Measurements from ENCODE around the gene NUP98. TPM values are rescaled to one million over a fixed set of nuclear protein-coding genes. Genes with fewer than 3 reads are reported as not detected.

The NUP98 gene
- polyA plus RNA-seq, 1 of the 3 experiments (the other 2 are of a cell fraction), result 56.4 TPM

DNA sequence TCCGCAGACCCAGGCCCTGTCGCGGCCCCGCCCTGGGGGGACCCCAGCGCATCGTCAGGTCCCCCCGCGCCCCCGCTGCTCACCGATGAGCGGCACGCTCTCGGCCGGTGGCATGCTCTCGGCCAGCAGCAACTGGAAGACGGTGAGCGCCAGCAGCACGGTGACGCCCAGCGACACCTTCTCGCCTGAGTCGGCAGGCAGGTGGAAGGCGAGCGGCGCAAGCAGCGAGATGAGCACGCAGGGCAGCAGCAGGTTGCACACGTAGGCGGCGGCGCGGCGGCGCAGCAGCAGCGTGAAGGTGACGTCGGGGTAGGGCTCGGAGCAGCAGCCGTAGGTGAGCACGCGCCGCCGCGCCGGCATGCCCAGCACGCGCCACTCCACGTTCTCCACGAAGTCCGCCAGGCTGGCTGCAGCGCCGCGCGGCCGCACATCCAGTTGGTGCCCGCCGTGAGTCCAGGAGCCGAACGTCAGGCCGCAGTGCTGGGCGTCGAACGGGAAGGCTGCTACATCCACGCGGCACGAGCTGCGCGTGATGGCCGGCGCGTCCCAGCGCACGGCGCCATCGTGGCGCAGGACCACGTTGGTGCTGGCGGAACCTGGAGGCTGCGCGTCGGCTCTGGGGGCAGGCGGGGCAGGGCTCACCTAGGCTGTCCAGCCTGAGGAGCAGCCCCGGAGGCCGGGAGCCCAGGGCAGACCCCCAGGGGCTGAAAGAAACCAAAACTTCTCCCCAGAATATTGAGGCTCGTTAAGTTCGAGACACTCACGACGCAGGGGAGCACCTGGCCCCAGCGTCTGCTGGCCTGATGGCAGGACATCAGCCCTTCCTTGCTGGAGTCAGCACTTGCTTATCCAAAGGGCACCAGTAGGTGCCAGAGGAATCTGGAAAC lies 130.0 kb downstream of the NUP98 start:
- no peak overlapping the region for H3K4me3 ChIP-seq (ENCODE audit: low read depth in 2 of 2, low read length in 1 of 2)
- ChIA-PET CTCF (interaction anchor here (1.2 kb wide), 1 partner anchor 12 kb away, joined by 3 read pairs; no protein-coding TSS in a partner anchor), POLR2A (no interaction called here)
- no peak overlapping the region for H2AFZ ChIP-seq (ENCODE audit: low read depth)
- H3K36me3 ChIP-seq (replicated peaks in 1 of 2; ENCODE audit: control insufficient read depth in 1 of 2, insufficient read depth in 2 of 2, low read length in 1 of 2), result peaks cover 0 to 41% of the 10 kb centered on the region in 2 experiments
- H3K27ac ChIP-seq (ENCODE audit: low read depth in 2 of 2, low read length in 1 of 2), result no peak overlapping the region
- H4K20me1 ChIP-seq (ENCODE audit: insufficient read depth), result no peaks in the 10 kb centered on the region
- no peaks in the 10 kb centered on the region for H3K9me3 ChIP-seq
- no peaks in the 10 kb centered on the region for H3K27me3 ChIP-seq (ENCODE audit: insufficient read depth)
- H3K4me2 ChIP-seq, result no peak overlapping the region
- H3K4me1 ChIP-seq (ENCODE audit: control insufficient read depth in 1 of 2, insufficient read depth in 2 of 2, low read depth in 1 of 2, low read length in 1 of 2), result no peaks in the 10 kb centered on the region; a peak in 1 of 4 replicates
- 97% methylated on average over 71 of the region's 89 CpGs for WGBS (ENCODE audit: low lambda C conversion rate)
- no peak overlapping the region for H3K9ac ChIP-seq
- H3K79me2 ChIP-seq (ENCODE audit: insufficient read depth), result no peaks in the 10 kb centered on the region
- TF ChIP-seq ELF1 (IDR thresholded peaks at IDR 0.05), result no peak
- TF ChIP-seq SMC3 (IDR thresholded peaks at IDR 0.05; ENCODE audit: low read depth, low read length), result no peak
- TF ChIP-seq, protein P1, sequence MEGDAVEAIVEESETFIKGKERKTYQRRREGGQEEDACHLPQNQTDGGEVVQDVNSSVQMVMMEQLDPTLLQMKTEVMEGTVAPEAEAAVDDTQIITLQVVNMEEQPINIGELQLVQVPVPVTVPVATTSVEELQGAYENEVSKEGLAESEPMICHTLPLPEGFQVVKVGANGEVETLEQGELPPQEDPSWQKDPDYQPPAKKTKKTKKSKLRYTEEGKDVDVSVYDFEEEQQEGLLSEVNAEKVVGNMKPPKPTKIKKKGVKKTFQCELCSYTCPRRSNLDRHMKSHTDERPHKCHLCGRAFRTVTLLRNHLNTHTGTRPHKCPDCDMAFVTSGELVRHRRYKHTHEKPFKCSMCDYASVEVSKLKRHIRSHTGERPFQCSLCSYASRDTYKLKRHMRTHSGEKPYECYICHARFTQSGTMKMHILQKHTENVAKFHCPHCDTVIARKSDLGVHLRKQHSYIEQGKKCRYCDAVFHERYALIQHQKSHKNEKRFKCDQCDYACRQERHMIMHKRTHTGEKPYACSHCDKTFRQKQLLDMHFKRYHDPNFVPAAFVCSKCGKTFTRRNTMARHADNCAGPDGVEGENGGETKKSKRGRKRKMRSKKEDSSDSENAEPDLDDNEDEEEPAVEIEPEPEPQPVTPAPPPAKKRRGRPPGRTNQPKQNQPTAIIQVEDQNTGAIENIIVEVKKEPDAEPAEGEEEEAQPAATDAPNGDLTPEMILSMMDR (IDR thresholded peaks at IDR 0.05), result no peak
- TF ChIP-seq, protein P2, sequence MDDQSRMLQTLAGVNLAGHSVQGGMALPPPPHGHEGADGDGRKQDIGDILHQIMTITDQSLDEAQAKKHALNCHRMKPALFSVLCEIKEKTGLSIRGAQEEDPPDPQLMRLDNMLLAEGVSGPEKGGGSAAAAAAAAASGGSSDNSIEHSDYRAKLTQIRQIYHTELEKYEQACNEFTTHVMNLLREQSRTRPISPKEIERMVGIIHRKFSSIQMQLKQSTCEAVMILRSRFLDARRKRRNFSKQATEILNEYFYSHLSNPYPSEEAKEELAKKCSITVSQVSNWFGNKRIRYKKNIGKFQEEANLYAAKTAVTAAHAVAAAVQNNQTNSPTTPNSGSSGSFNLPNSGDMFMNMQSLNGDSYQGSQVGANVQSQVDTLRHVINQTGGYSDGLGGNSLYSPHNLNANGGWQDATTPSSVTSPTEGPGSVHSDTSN (IDR thresholded peaks at IDR 0.05), result no peak
- TF ChIP-seq TAF1 (IDR thresholded peaks at IDR 0.05; ENCODE audit: borderline replicate concordance, low read depth, low read length), result no peak
- TF ChIP-seq TEAD4 (IDR thresholded peaks at IDR 0.05; ENCODE audit: borderline replicate concordance, insufficient read depth), result no peak
- no peak for TF ChIP-seq EP300 (IDR thresholded peaks at IDR 0.05; ENCODE audit: borderline replicate concordance in 1 of 2, low read depth in 1 of 2, low read length in 1 of 2)
- TF ChIP-seq YY1 (IDR thresholded peaks at IDR 0.05; ENCODE audit: low read depth), result no peak
- TF ChIP-seq NFIC (IDR thresholded peaks at IDR 0.05; ENCODE audit: borderline replicate concordance), result no peak
- no peak for TF ChIP-seq EZH2phosphoT487 (IDR thresholded peaks at IDR 0.05; ENCODE audit: borderline replicate concordance, low read depth)
- TF ChIP-seq RFX5 (IDR thresholded peaks at IDR 0.05; ENCODE audit: low read length), result no peak
- no peak for TF ChIP-seq RCOR1 (IDR thresholded peaks at IDR 0.05; ENCODE audit: low read length)
- H3F3A ChIP-seq (replicated peaks; ENCODE audit: insufficient read depth), result no peaks in the 10 kb centered on the region
- H3K9me2 ChIP-seq, result no peaks in the 10 kb centered on the region
- no peak for DNase-seq

DNA sequence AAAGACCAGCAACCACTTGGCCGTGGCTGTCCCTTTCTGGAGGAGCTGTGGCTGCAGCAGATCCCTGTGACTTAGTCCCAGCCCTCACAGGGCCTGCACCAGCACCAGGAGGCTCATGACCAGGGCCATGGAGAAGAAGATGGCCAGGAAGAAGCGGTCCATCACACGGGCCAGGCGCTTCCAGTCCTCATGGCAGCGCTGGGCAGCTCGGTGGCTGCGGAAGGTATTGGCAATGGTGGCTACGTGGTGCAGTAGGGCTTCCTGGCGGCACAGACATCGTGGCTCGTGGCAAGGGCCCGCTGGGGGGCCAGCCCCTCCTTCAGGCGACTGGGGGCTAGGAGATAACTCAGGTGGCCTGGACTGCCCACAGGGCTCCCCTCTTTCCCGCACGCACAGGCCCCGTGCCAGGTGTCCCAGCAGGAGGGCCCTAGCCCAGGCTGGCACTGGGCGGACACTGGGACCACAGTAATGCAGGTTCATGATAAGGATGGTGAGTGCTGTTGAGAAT lies 131.3 kb downstream of the NUP98 start:
- Histone ChIP-seq H3K4me2 (no peak overlapping the region), H3K4me3 (ENCODE audit: low read depth in 2 of 2, low read length in 1 of 2) (no peak overlapping the region), H2AFZ (ENCODE audit: low read depth) (no peak overlapping the region), H3K9ac (no peak overlapping the region), H3F3A (replicated peaks; ENCODE audit: insufficient read depth) (no peaks in the 10 kb centered on the region), H3K9me3 (no peaks in the 10 kb centered on the region), H3K4me1 (ENCODE audit: control insufficient read depth in 1 of 2, insufficient read depth in 2 of 2, low read depth in 1 of 2, low read length in 1 of 2) (no peaks in the 10 kb centered on the region), H3K79me2 (ENCODE audit: insufficient read depth) (no peaks in the 10 kb centered on the region), H3K9me2 (no peaks in the 10 kb centered on the region), H3K27me3 (ENCODE audit: insufficient read depth) (no peaks in the 10 kb centered on the region), H4K20me1 (ENCODE audit: insufficient read depth) (no peaks in the 10 kb centered on the region), H3K36me3 (replicated peaks in 1 of 2; ENCODE audit: control insufficient read depth in 1 of 2, insufficient read depth in 2 of 2, low read length in 1 of 2) (peaks cover 0 to 32% of the 10 kb centered on the region in 2 experiments), H3K27ac (ENCODE audit: low read depth in 2 of 2, low read length in 1 of 2) (no peak overlapping the region)
- WGBS (ENCODE audit: low lambda C conversion rate), result 86% methylated on average over 10 of the region's 17 CpGs
- no peak for DNase-seq
- ChIA-PET CTCF (interaction anchor here (0.9 kb wide), 1 partner anchor 17 kb away, joined by 3 read pairs; no protein-coding TSS in a partner anchor), POLR2A (no interaction called here)
- TF ChIP-seq, protein P3, sequence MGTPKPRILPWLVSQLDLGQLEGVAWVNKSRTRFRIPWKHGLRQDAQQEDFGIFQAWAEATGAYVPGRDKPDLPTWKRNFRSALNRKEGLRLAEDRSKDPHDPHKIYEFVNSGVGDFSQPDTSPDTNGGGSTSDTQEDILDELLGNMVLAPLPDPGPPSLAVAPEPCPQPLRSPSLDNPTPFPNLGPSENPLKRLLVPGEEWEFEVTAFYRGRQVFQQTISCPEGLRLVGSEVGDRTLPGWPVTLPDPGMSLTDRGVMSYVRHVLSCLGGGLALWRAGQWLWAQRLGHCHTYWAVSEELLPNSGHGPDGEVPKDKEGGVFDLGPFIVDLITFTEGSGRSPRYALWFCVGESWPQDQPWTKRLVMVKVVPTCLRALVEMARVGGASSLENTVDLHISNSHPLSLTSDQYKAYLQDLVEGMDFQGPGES (IDR thresholded peaks at IDR 0.05; ENCODE audit: low read depth, low read length), result no peak
- TF ChIP-seq JUND (IDR thresholded peaks at IDR 0.05) (no peak), TAF1 (IDR thresholded peaks at IDR 0.05; ENCODE audit: borderline replicate concordance, low read depth, low read length) (no peak), CHD2 (IDR thresholded peaks at IDR 0.05; ENCODE audit: low read length, partially characterized antibody) (no peak), RCOR1 (IDR thresholded peaks at IDR 0.05; ENCODE audit: low read length) (no peak), GABPA (IDR thresholded peaks at IDR 0.05; ENCODE audit: low read depth) (no peak), RAD21 (IDR thresholded peaks at IDR 0.05; ENCODE audit: low read length) (no peak), EZH2phosphoT487 (IDR thresholded peaks at IDR 0.05; ENCODE audit: borderline replicate concordance, low read depth) (no peak), FOXM1 (IDR thresholded peaks at IDR 0.05; ENCODE audit: low read depth) (no peak)
- TF ChIP-seq, protein P4, sequence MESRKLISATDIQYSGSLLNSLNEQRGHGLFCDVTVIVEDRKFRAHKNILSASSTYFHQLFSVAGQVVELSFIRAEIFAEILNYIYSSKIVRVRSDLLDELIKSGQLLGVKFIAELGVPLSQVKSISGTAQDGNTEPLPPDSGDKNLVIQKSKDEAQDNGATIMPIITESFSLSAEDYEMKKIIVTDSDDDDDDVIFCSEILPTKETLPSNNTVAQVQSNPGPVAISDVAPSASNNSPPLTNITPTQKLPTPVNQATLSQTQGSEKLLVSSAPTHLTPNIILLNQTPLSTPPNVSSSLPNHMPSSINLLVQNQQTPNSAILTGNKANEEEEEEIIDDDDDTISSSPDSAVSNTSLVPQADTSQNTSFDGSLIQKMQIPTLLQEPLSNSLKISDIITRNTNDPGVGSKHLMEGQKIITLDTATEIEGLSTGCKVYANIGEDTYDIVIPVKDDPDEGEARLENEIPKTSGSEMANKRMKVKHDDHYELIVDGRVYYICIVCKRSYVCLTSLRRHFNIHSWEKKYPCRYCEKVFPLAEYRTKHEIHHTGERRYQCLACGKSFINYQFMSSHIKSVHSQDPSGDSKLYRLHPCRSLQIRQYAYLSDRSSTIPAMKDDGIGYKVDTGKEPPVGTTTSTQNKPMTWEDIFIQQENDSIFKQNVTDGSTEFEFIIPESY (IDR thresholded peaks at IDR 0.05; ENCODE audit: borderline replicate concordance, low read depth), result no peak
- TF ChIP-seq, protein P5, sequence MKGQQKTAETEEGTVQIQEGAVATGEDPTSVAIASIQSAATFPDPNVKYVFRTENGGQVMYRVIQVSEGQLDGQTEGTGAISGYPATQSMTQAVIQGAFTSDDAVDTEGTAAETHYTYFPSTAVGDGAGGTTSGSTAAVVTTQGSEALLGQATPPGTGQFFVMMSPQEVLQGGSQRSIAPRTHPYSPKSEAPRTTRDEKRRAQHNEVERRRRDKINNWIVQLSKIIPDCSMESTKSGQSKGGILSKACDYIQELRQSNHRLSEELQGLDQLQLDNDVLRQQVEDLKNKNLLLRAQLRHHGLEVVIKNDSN (IDR thresholded peaks at IDR 0.05; ENCODE audit: borderline replicate concordance, low read depth), result no peak

Data from SK-N-SH (cell line).